Stomach (tissue), 4 donors: ENCODE data around the gene AKAP10.

Experiments
- POLR2A ChIP-seq, 4 donors: fragments of 450-650 bp; IDR thresholded peaks; one replicate each; pipeline ENCODE4 v1.6.1; 2016; ENCODE audit warnings: antibody characterized with exemption in 4 of 4, control low read depth in 2 of 4, mild to moderate bottlenecking in 1 of 4, moderate library complexity in 1 of 4
- POLR2AphosphoS5 ChIP-seq, 3 donors: sonication (generic); formaldehyde crosslinking; IDR thresholded peaks; one replicate each; pipeline ENCODE4 v1.6.1; 2016; ENCODE audit warnings: antibody characterized with exemption in 3 of 3
- TF ChIP-seq, protein P1 (sequence below), 7 experiments: fragments of 450-650 bp in 4 of 7; fragments of 200-600 bp in 3 of 7; sonication (generic) in 3 of 7; IDR thresholded peaks; one replicate each; pipeline ENCODE4 v1.5.1; 2016 to 2019; ENCODE audit warnings: antibody characterized with exemption in 7 of 7, control low read depth in 2 of 7, mild to moderate bottlenecking in 1 of 7

DNA sequence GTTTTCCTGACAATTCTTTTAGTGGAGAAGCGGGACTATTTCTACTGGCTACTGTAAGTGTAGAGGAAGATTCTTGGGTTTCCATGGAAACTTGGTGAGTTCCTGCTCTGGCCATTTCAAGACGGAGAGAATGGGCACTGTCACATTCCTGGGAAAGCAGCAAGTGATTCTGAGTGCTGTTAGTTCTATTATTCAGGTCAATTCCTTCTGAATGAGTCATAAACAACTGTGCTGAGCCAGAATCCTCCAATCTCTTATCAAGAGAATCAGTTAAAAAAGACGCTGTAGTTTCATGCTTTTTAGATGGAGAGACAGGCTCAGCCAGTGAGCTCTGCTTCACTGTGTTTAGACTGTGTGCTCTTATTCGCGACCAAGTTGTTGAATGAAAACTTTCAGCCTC, 19.6 kb downstream of the AKAP10 start:
- no peak for TF ChIP-seq POLR2A (IDR thresholded peaks at IDR 0.05)
- TF ChIP-seq, protein P1, sequence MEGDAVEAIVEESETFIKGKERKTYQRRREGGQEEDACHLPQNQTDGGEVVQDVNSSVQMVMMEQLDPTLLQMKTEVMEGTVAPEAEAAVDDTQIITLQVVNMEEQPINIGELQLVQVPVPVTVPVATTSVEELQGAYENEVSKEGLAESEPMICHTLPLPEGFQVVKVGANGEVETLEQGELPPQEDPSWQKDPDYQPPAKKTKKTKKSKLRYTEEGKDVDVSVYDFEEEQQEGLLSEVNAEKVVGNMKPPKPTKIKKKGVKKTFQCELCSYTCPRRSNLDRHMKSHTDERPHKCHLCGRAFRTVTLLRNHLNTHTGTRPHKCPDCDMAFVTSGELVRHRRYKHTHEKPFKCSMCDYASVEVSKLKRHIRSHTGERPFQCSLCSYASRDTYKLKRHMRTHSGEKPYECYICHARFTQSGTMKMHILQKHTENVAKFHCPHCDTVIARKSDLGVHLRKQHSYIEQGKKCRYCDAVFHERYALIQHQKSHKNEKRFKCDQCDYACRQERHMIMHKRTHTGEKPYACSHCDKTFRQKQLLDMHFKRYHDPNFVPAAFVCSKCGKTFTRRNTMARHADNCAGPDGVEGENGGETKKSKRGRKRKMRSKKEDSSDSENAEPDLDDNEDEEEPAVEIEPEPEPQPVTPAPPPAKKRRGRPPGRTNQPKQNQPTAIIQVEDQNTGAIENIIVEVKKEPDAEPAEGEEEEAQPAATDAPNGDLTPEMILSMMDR (IDR thresholded peaks at IDR 0.05), result no peak
- TF ChIP-seq POLR2AphosphoS5 (IDR thresholded peaks at IDR 0.05), result no peak
